GM12878 (cell line): ENCODE results near the gene SYCP2. TPM values are rescaled to one million over a fixed set of nuclear protein-coding genes. Genes with fewer than 3 reads are reported as not detected.

ENCODE experiments used
- ATAC-seq: fragments of 200-7000 bp; cut with Tn5 transposase; 3 replicates; pipeline ENCODE4 v1.9.1; 2020; ENCODE audit warnings: mild to moderate bottlenecking, moderate library complexity
- BruUV-seq: library from RNA; stranded (reverse); fragments of 400-500 nt; replicated peaks from 2 replicates; lab custom pipeline; 2021; lab: Mats Ljungman, UMichigan
- CTCF ChIA-PET: fragments of 300-600 bp; sonication (Branson Sonifier 250); formaldehyde crosslinking; extraction: SDS; loops from one replicate; lab custom pipeline; 2021; ENCODE audit warnings: inconsistent platforms; lab: Yijun Ruan, JAX
- POLR2A ChIA-PET: fragments of 350-600 bp; formaldehyde crosslinking; extraction: SDS; loops from one replicate; lab custom pipeline; 2021; ENCODE audit warnings: inconsistent platforms; lab: Charles Lee
- RAD21 ChIA-PET: fragments of 300-600 bp; sonication (Branson Sonifier 250); formaldehyde crosslinking; loops from one replicate; lab custom pipeline; 2023; ENCODE audit warnings: antibody characterized with exemption; ENCODE audit not compliant: unreplicated experiment; lab: Charles Lee
- SMC1A ChIA-PET: fragments of 300-600 bp; sonication (Branson Sonifier 250); formaldehyde crosslinking; loops from one replicate; lab custom pipeline; 2023; ENCODE audit not compliant: unreplicated experiment, uncharacterized antibody; lab: Charles Lee
- DNase-seq: peaks from one replicate; pipeline ENCODE4 v3.0.0-alpha.2; 2011; ENCODE audit warnings: low read depth, low spot score
- FAIRE-seq: peaks from 3 replicates; lab custom pipeline; 2011; peaks lifted over from hg19 to GRCh38; lab: Jason Lieb, UNC
- H2AFZ ChIP-seq: 2 replicates; pipeline ENCODE4 v1.6.0; 2011; ENCODE audit warnings: low read depth, low read length, control low read depth; ENCODE audit not compliant: control insufficient read depth
- H3K27ac ChIP-seq: 2 replicates; pipeline ENCODE4 v1.5.1; 2011; ENCODE audit warnings: control low read depth; ENCODE audit not compliant: control insufficient read depth, insufficient read depth
- H3K27me3 ChIP-seq, 2 experiments: replicated peaks in 1 of 2; 2 replicates each; pipeline versions ENCODE4 v1.6.0 to v1.6.1; 2011; ENCODE audit warnings: low read length in 1 of 2; ENCODE audit not compliant: control insufficient read depth in 2 of 2, insufficient read depth in 2 of 2
- H3K36me3 ChIP-seq, 2 experiments: 2 replicates each; pipeline ENCODE4 v1.5.1; 2011; ENCODE audit warnings: low read length in 1 of 2; ENCODE audit not compliant: control insufficient read depth in 2 of 2, insufficient read depth in 2 of 2
- H3K4me1 ChIP-seq: 2 replicates; pipeline ENCODE4 v1.6.1; 2011; ENCODE audit warnings: mild to moderate bottlenecking, low read length, moderate library complexity, mixed read lengths; ENCODE audit not compliant: control insufficient read depth, insufficient read depth
- H3K4me2 ChIP-seq: 2 replicates; pipeline ENCODE4 v1.6.0; 2011; ENCODE audit warnings: control low read depth; ENCODE audit not compliant: control insufficient read depth, insufficient read depth
- H3K4me3 ChIP-seq: fragments of 200-600 bp; sonication (generic); 2 replicates; pipeline ENCODE4 v1.5.1; 2016
- H3K79me2 ChIP-seq: 2 replicates; pipeline ENCODE4 v1.6.0; 2011; ENCODE audit warnings: low read length; ENCODE audit not compliant: control insufficient read depth, insufficient read depth
- H3K9ac ChIP-seq: 2 replicates; pipeline ENCODE4 v1.8.0; 2011; ENCODE audit warnings: low read length, control low read depth, mixed read lengths; ENCODE audit not compliant: control insufficient read depth, insufficient read depth
- H3K9me3 ChIP-seq: replicated peaks from 3 replicates; pipeline ENCODE4 v1.5.1; 2011; ENCODE audit warnings: mild to moderate bottlenecking, low read length; ENCODE audit not compliant: control insufficient read depth, insufficient read depth
- H4K20me1 ChIP-seq: 2 replicates; pipeline ENCODE4 v1.6.0; 2011; ENCODE audit not compliant: control insufficient read depth, insufficient read depth
- ASH2L ChIP-seq: fragments of 300-600, 200-600 bp; sonication (generic); IDR thresholded peaks from 2 replicates; pipeline ENCODE4 v1.6.1; 2017; ENCODE audit warnings: low read depth, mild to moderate bottlenecking, borderline replicate concordance
- ATF7 ChIP-seq: fragments of 450-650 bp; IDR thresholded peaks from 2 replicates; pipeline ENCODE4 v1.6.1; 2016; ENCODE audit warnings: low read depth, mild to moderate bottlenecking
- BHLHE40 ChIP-seq, 2 experiments: fragments of 450-650 bp in 1 of 2; IDR thresholded peaks; 2 replicates each; pipeline ENCODE4 v1.6.1; 2011 to 2017; ENCODE audit warnings: low read depth in 2 of 2, borderline replicate concordance in 1 of 2, improper control_type of control experiment in 1 of 2, low read length in 1 of 2, mild to moderate bottlenecking in 1 of 2
- CBX5 ChIP-seq: sonication (generic); IDR thresholded peaks from 2 replicates; pipeline ENCODE4 v1.6.1; 2016; ENCODE audit warnings: low read depth, moderate library complexity, mild to moderate bottlenecking, inconsistent platforms
- E2F4 ChIP-seq: IDR thresholded peaks from 2 replicates; pipeline ENCODE4 v1.6.1; 2012; ENCODE audit warnings: low read depth, low read length, improper control_type of control experiment
- E2F8 ChIP-seq: fragments of 450-650 bp; IDR thresholded peaks from 2 replicates; pipeline ENCODE4 v1.6.1; 2018; ENCODE audit warnings: mild to moderate bottlenecking, low read depth, moderate library complexity; ENCODE audit not compliant: partially characterized antibody
- EGR1 ChIP-seq, 2 experiments: IDR thresholded peaks; 1 replicate in 1 of 2; 2 replicates in 1 of 2; pipeline ENCODE4 v1.6.1; 2011 to 2012; ENCODE audit warnings: low read depth in 2 of 2, low read length in 2 of 2, borderline replicate concordance in 1 of 2, mild to moderate bottlenecking in 1 of 2, moderate library complexity in 1 of 2
- FOS ChIP-seq: IDR thresholded peaks from 3 replicates; pipeline ENCODE4 v1.6.1; 2011; ENCODE audit warnings: borderline replicate concordance; ENCODE audit not compliant: insufficient read length; ENCODE audit errors: extremely low read depth
- KLF5 ChIP-seq: fragments of 450-650 bp; IDR thresholded peaks from 2 replicates; pipeline ENCODE4 v1.6.1; 2014; ENCODE audit warnings: mild to moderate bottlenecking; ENCODE audit not compliant: partially characterized antibody
- PAX5 ChIP-seq: IDR thresholded peaks from 2 replicates; pipeline ENCODE4 v1.6.1; 2011; ENCODE audit warnings: low read depth, low read length, borderline replicate concordance
- PKNOX1 ChIP-seq: fragments of 450-650 bp; IDR thresholded peaks from 2 replicates; pipeline ENCODE4 v1.6.1; 2016; ENCODE audit warnings: mild to moderate bottlenecking
- POLR2AphosphoS5 ChIP-seq: IDR thresholded peaks from 2 replicates; pipeline ENCODE4 v1.6.1; 2011; ENCODE audit warnings: mild to moderate bottlenecking, low read length, inconsistent platforms
- RAD21 ChIP-seq: IDR thresholded peaks from 2 replicates; pipeline ENCODE4 v1.6.1; 2011; ENCODE audit warnings: mild to moderate bottlenecking, low read depth, low read length, moderate library complexity; ENCODE audit not compliant: insufficient read depth
- SIN3A ChIP-seq: IDR thresholded peaks from 2 replicates; pipeline ENCODE4 v1.6.1; 2012; ENCODE audit warnings: low read depth, low read length, improper control_type of control experiment
- SP1 ChIP-seq: IDR thresholded peaks from one replicate; pipeline ENCODE4 v1.6.1; 2011; ENCODE audit warnings: low read depth, low read length
- ZSCAN29 ChIP-seq: fragments of 450-650 bp; IDR thresholded peaks from 2 replicates; pipeline ENCODE4 v1.6.1; 2017; ENCODE audit warnings: mild to moderate bottlenecking, moderate library complexity
- ZZZ3 ChIP-seq: IDR thresholded peaks from 2 replicates; pipeline ENCODE4 v1.6.1; 2011; ENCODE audit warnings: low read depth; ENCODE audit not compliant: control insufficient read depth, insufficient read length
- WGBS: methylation state at CpG from one replicate; pipeline ENCODE4 v1.1.6; 2016; ENCODE audit warnings: low lambda C conversion rate; ENCODE audit not compliant: insufficient replicate concordance, insufficient coverage; ENCODE audit errors: missing lambda C conversion rate; 5-methylcytosine and 5-hydroxymethylcytosine counted together
- in situ Hi-C: fragments of 300-500 bp; cut with MboI; formaldehyde crosslinking; loops from 9 replicates; pipeline ENCODE4 v1.14.3; 2018; ENCODE audit warnings: mixed read lengths
- intact Hi-C: fragments of 100-400 bp; cut with micrococcal nuclease; formaldehyde crosslinking; loops from one replicate; pipeline ENCODE4 v1.14.2; 2022; ENCODE audit not compliant: unreplicated experiment
- polyA plus RNA-seq, 11 experiments: library from polyadenylated mRNA; depleted of rRNA in 4 of 11; unstranded in 6 of 11; stranded (reverse) in 5 of 11; fragments of >200 nt; fragmentation: Nextera tagmentation in 4 of 11; fragmentation: Illumina TruSeq in 1 of 11; extraction: Ambion mirVana in 4 of 11; extraction: Trizol in 1 of 11; gene quantifications; 1 replicate in 1 of 11; 2 replicates in 10 of 11; pipeline versions ENCODE4 v1.2.1 to v1.2.3, GENCODE V29; 2011 to 2016; ENCODE audit warnings: inconsistent platforms in 2 of 11, missing spikeins in 2 of 11, low read depth in 1 of 11
- total RNA-seq, 4 experiments: library from RNA; depleted of rRNA in 3 of 4; stranded (reverse); fragments of >200 nt in 3 of 4; fragmentation: Illumina TruSeq in 1 of 4; extraction: Trizol in 1 of 4; gene quantifications; 2 replicates each; pipeline versions ENCODE4 v1.2.1 to v1.2.3, GENCODE V29; 2013 to 2021

Gene SYCP2
- total and polyA plus RNA-seq, 10 of the 15 experiments (the other 5 are each of a cell fraction or from before 2014, with no cell fraction given): 0.01 to 0.18 (median 0.09) TPM; not detected in 2

GRCh38 chr20:59832406-59833363, 100.8 kb downstream of the SYCP2 start (continued):
- TF ChIP-seq ATF7 (no peak), POLR2AphosphoS5 (no peak), SIN3A (no peak), E2F8 (no peak), ASH2L (no peak)
- TF ChIP-seq, all 136 proteins: peak for 0

- no TSS peak for BruUV-seq
- POLR2A ChIA-PET: interaction anchor here (1.0 kb wide), 1 partner anchor 8 kb away, joined by 3 read pairs; no protein-coding TSS in a partner anchor
- no peak overlapping the region for H2AFZ ChIP-seq
- H3K79me2 ChIP-seq: no peaks in the 10 kb centered on the region
- CTCF ChIA-PET: interaction anchor here (1.4 kb wide), 1 partner anchor 102 kb away, joined by 3 read pairs; no protein-coding TSS in a partner anchor
- no peak overlapping the region for H3K4me3 ChIP-seq
- peaks cover 0 to 2% of the 10 kb centered on the region in 2 experiments; a peak in 2 of 4 replicates for H3K27me3 ChIP-seq
- H3K4me1 ChIP-seq: peaks cover 11% of the 10 kb centered on the region
- H3K9ac ChIP-seq: no peak overlapping the region
- SMC1A ChIA-PET: interaction anchor here (0.9 to 2.0 kb wide), 2 partner anchors 49 to 115 kb away, joined by 3 to 6 read pairs; no protein-coding TSS in a partner anchor
- no peak for FAIRE-seq
- RAD21 ChIA-PET: no interaction called here
- intact Hi-C loops (no loop called here), in situ Hi-C loops (no loop called here)
- no peak overlapping the region for H3K27ac ChIP-seq
- H3K36me3 ChIP-seq: no peaks in the 10 kb centered on the region
- ATAC-seq: no peak
- H3K9me3 ChIP-seq: no peaks in the 10 kb centered on the region
- no peak overlapping the region for H3K4me2 ChIP-seq
- no peaks in the 10 kb centered on the region for H4K20me1 ChIP-seq
- DNase-seq: no peak
- WGBS: 31% methylated on average over 3 of the region's 3 CpGs
- TF ChIP-seq BHLHE40 (IDR thresholded peaks at IDR 0.05; ENCODE audit: borderline replicate concordance in 1 of 2, low read depth in 2 of 2, low read length in 1 of 2) (no peak), EGR1 (IDR thresholded peaks at IDR 0.05; ENCODE audit: borderline replicate concordance in 1 of 2, low read depth in 2 of 2, low read length in 2 of 2) (no peak), ZSCAN29 (no peak), PKNOX1 (no peak), ZZZ3 (no peak), E2F4 (no peak), PAX5 (no peak), FOS (no peak), KLF5 (no peak), SP1 (no peak), RAD21 (no peak), CBX5 (no peak)
Observed at GRCh38 chr20:59831916-59832270, 101.5 kb downstream of the SYCP2 start.
